Measurements from ENCODE around the gene ZNF665.
"Not testable (repeated sequence)": the region's sequence is repeated elsewhere in the genome, so short reads cannot be mapped to it uniquely, and the experiment has no call there.

Gene ZNF665

GRCh38 chr19:53192771-53193534 is at the start of gene ZNF665:
Gene ZNF665 (minus strand): TSS chr19:53193358. CDS start chr19:53182898, 10,460 bp downstream.
- peak within 1 kb of the TSS; percentile 88 for H3K4me3 ChIP-seq (replicated peaks; ENCODE audit: low read depth, low read length)
- TF ChIP-seq CTCF (IDR thresholded peaks at IDR 0.05; ENCODE audit: low read length, missing control alignments), result no peak
- DNase-seq (ENCODE audit: low read depth), result peak; percentile 87

GRCh38 chr19:53237114-53237777 is 44.1 kb upstream of the ZNF665 start:
- no peak for TF ChIP-seq CTCF (IDR thresholded peaks at IDR 0.05; ENCODE audit: low read length, missing control alignments)
- H3K4me3 ChIP-seq (replicated peaks; ENCODE audit: low read depth, low read length), result no peak overlapping the region
- DNase-seq (ENCODE audit: low read depth), result no peak

- H3K4me3 ChIP-seq (replicated peaks; ENCODE audit: low read depth, low read length), result no peak overlapping the region
- no peak for DNase-seq (ENCODE audit: low read depth)
- no peak for TF ChIP-seq CTCF (IDR thresholded peaks at IDR 0.05; ENCODE audit: low read length, missing control alignments)
Observed at GRCh38 chr19:53224606-53225005, 31.4 kb upstream of the ZNF665 start.

- DNase-seq (ENCODE audit: low read depth); H3K4me3 ChIP-seq (replicated peaks; ENCODE audit: low read depth, low read length): not testable (repeated sequence)
Observed at GRCh38 chr19:53222716-53223115, 29.6 kb upstream of the ZNF665 start.

- DNase-seq (ENCODE audit: low read depth), result no peak
- H3K4me3 ChIP-seq (replicated peaks; ENCODE audit: low read depth, low read length), result no peak overlapping the region
- TF ChIP-seq CTCF (IDR thresholded peaks at IDR 0.05; ENCODE audit: low read length, missing control alignments), result no peak
Observed at GRCh38 chr19:53212703-53213320, 19.7 kb upstream of the ZNF665 start.

- H3K4me3 ChIP-seq (replicated peaks; ENCODE audit: low read depth, low read length); DNase-seq (ENCODE audit: low read depth): not testable (repeated sequence)
Observed at GRCh38 chr19:53211554-53211953, 18.4 kb upstream of the ZNF665 start.

- DNase-seq (ENCODE audit: low read depth), result peak; percentile 91
- H3K4me3 ChIP-seq (replicated peaks; ENCODE audit: low read depth, low read length), result peak overlapping the region; percentile 95
- no peak for TF ChIP-seq CTCF (IDR thresholded peaks at IDR 0.05; ENCODE audit: low read length, missing control alignments)
Observed at GRCh38 chr19:53196777-53197396, 3.7 kb upstream of the ZNF665 start.

Data from fibroblast of pulmonary artery (primary cell).